DND-41 (cell line): ENCODE results near the gene USP12.

Source experiments
- ATAC-seq: fragments of 200-7000 bp; cut with Tn5 transposase; 3 replicates; pipeline ENCODE4 v1.9.1; 2021; ENCODE audit warnings: low read depth; ENCODE audit not compliant: insufficient read depth
- DNase-seq: peaks from one replicate; pipeline ENCODE4 v3.0.0-alpha.2; 2020
- H2AFZ ChIP-seq: 2 replicates; pipeline ENCODE4 v1.6.0; 2012; ENCODE audit warnings: low read depth, low read length
- H3K27ac ChIP-seq: 2 replicates; pipeline ENCODE4 v1.5.1; 2012; ENCODE audit warnings: low read length, inconsistent platforms
- H3K27me3 ChIP-seq: fragments of 200-600 bp; sonication (generic); 2 replicates; pipeline ENCODE4 v1.6.0; 2012; ENCODE audit warnings: low read length, mild to moderate bottlenecking, inconsistent platforms; ENCODE audit not compliant: insufficient read depth, poor library complexity
- H3K36me3 ChIP-seq: 2 replicates; pipeline ENCODE4 v1.5.1; 2012; ENCODE audit warnings: low read length, inconsistent platforms; ENCODE audit not compliant: insufficient read depth
- H3K4me1 ChIP-seq: 2 replicates; pipeline ENCODE4 v1.5.1; 2012; ENCODE audit warnings: mild to moderate bottlenecking, low read length; ENCODE audit not compliant: insufficient read depth
- H3K4me2 ChIP-seq: 2 replicates; pipeline ENCODE4 v1.6.0; 2012; ENCODE audit warnings: mild to moderate bottlenecking, moderate library complexity, low read length, inconsistent platforms; ENCODE audit not compliant: insufficient read depth
- H3K4me3 ChIP-seq, 2 experiments: fragments of 200-600 bp in 1 of 2; shearing (Covaris generic) in 1 of 2; 2 replicates each; pipeline ENCODE4 v1.5.1; 2012 to 2016; ENCODE audit warnings: inconsistent platforms in 2 of 2, low read length in 2 of 2, mild to moderate bottlenecking in 2 of 2, low read depth in 1 of 2, moderate library complexity in 1 of 2
- H3K79me2 ChIP-seq: 2 replicates; pipeline ENCODE4 v1.6.0; 2012; ENCODE audit warnings: low read length, inconsistent platforms; ENCODE audit not compliant: insufficient read depth
- H3K9ac ChIP-seq: 2 replicates; pipeline ENCODE4 v1.6.0; 2012; ENCODE audit warnings: low read depth, mild to moderate bottlenecking, inconsistent platforms, low read length, moderate library complexity
- H3K9me3 ChIP-seq: 2 replicates; pipeline ENCODE4 v1.5.1; 2012; ENCODE audit warnings: low read length, moderate library complexity, mild to moderate bottlenecking, inconsistent platforms; ENCODE audit not compliant: insufficient read depth, severe bottlenecking
- H4K20me1 ChIP-seq: 2 replicates; pipeline ENCODE4 v1.6.0; 2012; ENCODE audit warnings: low read length; ENCODE audit not compliant: insufficient read depth
- EZH2 ChIP-seq: IDR thresholded peaks from 3 replicates; pipeline ENCODE4 v1.6.1; 2012; ENCODE audit warnings: borderline replicate concordance, low read depth, mild to moderate bottlenecking, moderate library complexity, low read length, inconsistent platforms; ENCODE audit not compliant: severe bottlenecking
- TF ChIP-seq, protein P1 (sequence below): IDR thresholded peaks from 2 replicates; pipeline ENCODE4 v1.5.1; 2012; ENCODE audit warnings: borderline replicate concordance, low read length, moderate library complexity, mild to moderate bottlenecking; ENCODE audit not compliant: poor library complexity, severe bottlenecking; ENCODE audit errors: extremely low read depth

The USP12 gene

DNA sequence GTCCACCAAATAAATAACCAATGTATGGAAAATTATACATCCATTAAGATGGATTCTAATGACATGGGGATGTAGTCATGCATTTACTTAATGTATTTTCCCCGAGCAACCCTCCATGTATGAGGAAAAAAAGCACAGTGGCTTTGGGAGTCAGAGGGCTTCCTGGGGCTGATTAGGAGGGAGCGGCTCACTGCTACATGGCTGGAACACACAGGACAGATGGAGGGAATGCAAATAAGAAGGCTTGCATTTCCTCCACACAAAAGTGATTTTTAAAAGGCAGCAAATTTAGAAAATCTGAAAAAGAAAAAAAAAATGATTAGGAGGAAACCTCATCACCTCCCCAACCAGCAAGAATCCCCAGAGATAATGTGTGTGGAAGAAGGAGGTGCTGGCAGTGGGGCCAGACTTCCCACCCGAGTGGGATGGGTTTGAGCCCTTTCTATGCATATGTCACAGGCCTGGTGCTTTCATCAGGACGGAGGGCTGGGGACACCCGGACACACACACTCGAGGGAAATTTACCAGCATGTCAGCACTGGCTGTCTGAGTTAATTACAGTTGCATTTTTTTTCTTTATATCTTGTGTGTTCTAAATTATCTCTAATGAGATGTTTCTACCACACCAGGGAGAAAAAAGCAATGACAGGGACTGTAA is 118.9 kb downstream of the USP12 start:
- Histone ChIP-seq H3K4me1 (no peaks in the 10 kb centered on the region), H3K9me3 (no peaks in the 10 kb centered on the region), H3K27ac (no peak overlapping the region), H2AFZ (no peak overlapping the region), H3K27me3 (no peaks in the 10 kb centered on the region), H4K20me1 (no peaks in the 10 kb centered on the region), H3K36me3 (no peaks in the 10 kb centered on the region), H3K4me3 (no peak overlapping the region), H3K9ac (no peak overlapping the region), H3K79me2 (no peaks in the 10 kb centered on the region), H3K4me2 (no peak overlapping the region)
- TF ChIP-seq EZH2 = no peak
- TF ChIP-seq, protein P1, sequence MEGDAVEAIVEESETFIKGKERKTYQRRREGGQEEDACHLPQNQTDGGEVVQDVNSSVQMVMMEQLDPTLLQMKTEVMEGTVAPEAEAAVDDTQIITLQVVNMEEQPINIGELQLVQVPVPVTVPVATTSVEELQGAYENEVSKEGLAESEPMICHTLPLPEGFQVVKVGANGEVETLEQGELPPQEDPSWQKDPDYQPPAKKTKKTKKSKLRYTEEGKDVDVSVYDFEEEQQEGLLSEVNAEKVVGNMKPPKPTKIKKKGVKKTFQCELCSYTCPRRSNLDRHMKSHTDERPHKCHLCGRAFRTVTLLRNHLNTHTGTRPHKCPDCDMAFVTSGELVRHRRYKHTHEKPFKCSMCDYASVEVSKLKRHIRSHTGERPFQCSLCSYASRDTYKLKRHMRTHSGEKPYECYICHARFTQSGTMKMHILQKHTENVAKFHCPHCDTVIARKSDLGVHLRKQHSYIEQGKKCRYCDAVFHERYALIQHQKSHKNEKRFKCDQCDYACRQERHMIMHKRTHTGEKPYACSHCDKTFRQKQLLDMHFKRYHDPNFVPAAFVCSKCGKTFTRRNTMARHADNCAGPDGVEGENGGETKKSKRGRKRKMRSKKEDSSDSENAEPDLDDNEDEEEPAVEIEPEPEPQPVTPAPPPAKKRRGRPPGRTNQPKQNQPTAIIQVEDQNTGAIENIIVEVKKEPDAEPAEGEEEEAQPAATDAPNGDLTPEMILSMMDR = no peak
- no peak for DNase-seq
- no peak for ATAC-seq

DNA sequence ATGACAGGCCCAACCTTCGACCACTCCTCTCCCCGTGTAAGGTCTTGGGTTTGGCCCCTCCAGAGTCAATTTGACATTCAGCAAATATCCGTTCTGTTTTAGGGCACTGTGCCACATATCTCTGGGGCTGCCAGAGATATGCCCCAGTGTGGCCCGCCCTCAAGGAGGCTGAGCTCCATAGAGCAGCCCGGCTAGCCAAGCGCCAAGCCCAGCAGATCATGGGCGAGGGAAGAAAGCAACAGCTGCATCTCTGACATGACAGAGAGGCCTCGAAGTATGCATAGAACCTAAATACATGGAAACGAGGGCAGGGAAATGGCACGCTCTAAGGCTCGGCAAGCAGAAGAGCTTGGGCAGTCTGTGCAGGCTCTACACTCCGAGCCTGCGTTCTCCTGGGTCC is 124.5 kb downstream of the USP12 start:
- Histone ChIP-seq H3K27ac (no peak overlapping the region), H4K20me1 (no peaks in the 10 kb centered on the region), H3K27me3 (no peaks in the 10 kb centered on the region), H3K36me3 (no peaks in the 10 kb centered on the region), H3K4me3 (no peak overlapping the region), H3K4me2 (no peak overlapping the region), H3K79me2 (no peaks in the 10 kb centered on the region), H3K9me3 (no peaks in the 10 kb centered on the region), H2AFZ (no peak overlapping the region), H3K4me1 (peaks cover 10% of the 10 kb centered on the region), H3K9ac (no peak overlapping the region)
- ATAC-seq (no peak), DNase-seq (no peak)
- TF ChIP-seq, protein P1 = no peak
- TF ChIP-seq EZH2 = no peak

DNA sequence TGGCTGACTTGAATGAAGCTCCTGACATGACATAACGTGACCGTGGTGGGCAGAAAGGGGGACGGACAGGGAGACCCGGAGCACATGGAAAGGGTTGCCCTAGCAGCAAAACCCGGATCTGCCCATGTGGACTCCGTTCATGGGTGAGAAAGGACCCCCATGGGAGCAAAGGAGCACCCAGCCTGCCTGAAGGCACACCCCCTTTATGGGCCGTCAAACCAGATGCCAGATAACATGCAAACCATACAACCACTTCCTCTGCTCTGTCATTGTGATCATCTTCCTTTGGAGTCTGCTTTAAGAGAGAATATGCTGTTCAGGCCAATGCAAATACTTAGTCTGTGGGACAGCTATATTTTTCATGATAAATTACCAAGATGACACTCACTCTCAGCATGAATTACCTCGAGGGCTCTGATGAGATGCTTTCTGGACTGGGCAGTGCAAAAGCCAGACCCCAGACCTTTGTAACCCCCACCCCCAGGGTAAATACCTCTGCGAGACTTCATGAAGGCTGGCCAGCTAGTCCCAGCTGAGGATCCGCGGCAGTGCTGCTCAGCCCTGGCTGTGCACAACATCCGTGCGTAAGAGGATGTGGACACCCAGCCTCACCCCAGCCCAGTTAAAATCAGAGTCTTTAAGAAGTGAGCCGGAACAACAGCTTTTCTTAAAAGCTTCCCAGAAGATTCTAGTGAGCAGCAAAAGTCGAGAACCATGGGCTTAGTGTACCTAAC is 126.6 kb downstream of the USP12 start:
- Histone ChIP-seq H3K79me2 (no peaks in the 10 kb centered on the region), H3K27ac (no peak overlapping the region), H2AFZ (no peak overlapping the region), H3K4me3 (no peak overlapping the region), H3K27me3 (no peaks in the 10 kb centered on the region), H3K4me2 (no peak overlapping the region), H3K4me1 (peaks cover 10% of the 10 kb centered on the region), H4K20me1 (no peaks in the 10 kb centered on the region), H3K9me3 (no peaks in the 10 kb centered on the region), H3K36me3 (no peaks in the 10 kb centered on the region), H3K9ac (no peak overlapping the region)
- TF ChIP-seq EZH2 = no peak
- TF ChIP-seq, protein P1 = no peak
- ATAC-seq (peak; percentile 95), DNase-seq (peak; percentile 53)
